ENCODE measurements around the gene EXT2.

The EXT2 gene

GRCh38 chr11:44281151-44281550, 185.7 kb downstream of the EXT2 start:
- TF ChIP-seq ZFX (IDR thresholded peaks at IDR 0.05) = no peak
- TF ChIP-seq, protein P1, sequence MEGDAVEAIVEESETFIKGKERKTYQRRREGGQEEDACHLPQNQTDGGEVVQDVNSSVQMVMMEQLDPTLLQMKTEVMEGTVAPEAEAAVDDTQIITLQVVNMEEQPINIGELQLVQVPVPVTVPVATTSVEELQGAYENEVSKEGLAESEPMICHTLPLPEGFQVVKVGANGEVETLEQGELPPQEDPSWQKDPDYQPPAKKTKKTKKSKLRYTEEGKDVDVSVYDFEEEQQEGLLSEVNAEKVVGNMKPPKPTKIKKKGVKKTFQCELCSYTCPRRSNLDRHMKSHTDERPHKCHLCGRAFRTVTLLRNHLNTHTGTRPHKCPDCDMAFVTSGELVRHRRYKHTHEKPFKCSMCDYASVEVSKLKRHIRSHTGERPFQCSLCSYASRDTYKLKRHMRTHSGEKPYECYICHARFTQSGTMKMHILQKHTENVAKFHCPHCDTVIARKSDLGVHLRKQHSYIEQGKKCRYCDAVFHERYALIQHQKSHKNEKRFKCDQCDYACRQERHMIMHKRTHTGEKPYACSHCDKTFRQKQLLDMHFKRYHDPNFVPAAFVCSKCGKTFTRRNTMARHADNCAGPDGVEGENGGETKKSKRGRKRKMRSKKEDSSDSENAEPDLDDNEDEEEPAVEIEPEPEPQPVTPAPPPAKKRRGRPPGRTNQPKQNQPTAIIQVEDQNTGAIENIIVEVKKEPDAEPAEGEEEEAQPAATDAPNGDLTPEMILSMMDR (conservative IDR thresholded peaks at IDR 0.05) = no peak
- no peak overlapping the region for H3K27ac ChIP-seq

- TF ChIP-seq ZFX (IDR thresholded peaks at IDR 0.05) = no peak
Measured at GRCh38 chr11:44282620-44283019, 187.1 kb downstream of the EXT2 start.

DNA sequence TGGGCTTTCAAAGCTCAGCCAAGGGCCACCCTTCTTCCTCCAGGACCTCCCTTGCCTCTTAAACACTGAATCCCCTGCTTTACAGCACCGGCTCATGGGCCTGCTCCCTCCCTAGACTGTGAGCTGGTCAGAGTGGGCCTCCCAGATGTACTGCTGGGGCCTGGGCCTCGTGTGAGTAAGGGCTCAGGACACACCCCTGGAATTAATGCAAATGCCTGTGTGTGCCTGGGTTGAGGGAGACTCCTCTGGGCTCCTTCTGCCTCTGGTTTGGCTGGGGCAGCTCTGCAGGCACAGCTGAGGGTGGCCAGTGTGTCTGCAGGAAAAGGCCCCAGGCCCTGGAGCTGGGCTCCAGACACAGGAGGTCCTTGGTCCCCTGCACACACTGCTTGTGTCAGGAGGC, 190.3 kb downstream of the EXT2 start:
- H3K27ac ChIP-seq = no peak overlapping the region
- TF ChIP-seq, protein P1 (conservative IDR thresholded peaks at IDR 0.05) = no peak
- TF ChIP-seq ZFX (IDR thresholded peaks at IDR 0.05) = no peak

More at GRCh38 chr11:44282620-44283019, 187.1 kb downstream of the EXT2 start:
- no peak overlapping the region for H3K27ac ChIP-seq

GRCh38 chr11:44286268-44286880, 190.9 kb downstream of the EXT2 start:
- TF ChIP-seq, protein P1 (conservative IDR thresholded peaks at IDR 0.05) = peak; percentile 94
- TF ChIP-seq ZFX (IDR thresholded peaks at IDR 0.05) = no peak
- H3K27ac ChIP-seq = no peak overlapping the region

- H3K27ac ChIP-seq = no peak overlapping the region
- TF ChIP-seq, protein P1 (conservative IDR thresholded peaks at IDR 0.05) = no peak
- TF ChIP-seq ZFX (IDR thresholded peaks at IDR 0.05) = no peak
Measured at GRCh38 chr11:44286911-44287310, 191.4 kb downstream of the EXT2 start.

GRCh38 chr11:44288133-44288526, 192.7 kb downstream of the EXT2 start:
- no peak for TF ChIP-seq ZFX (IDR thresholded peaks at IDR 0.05)
- TF ChIP-seq, protein P1 (conservative IDR thresholded peaks at IDR 0.05) = no peak
- no peak overlapping the region for H3K27ac ChIP-seq

- no peak overlapping the region for H3K27ac ChIP-seq
- no peak for TF ChIP-seq ZFX (IDR thresholded peaks at IDR 0.05)
- TF ChIP-seq, protein P1 (conservative IDR thresholded peaks at IDR 0.05) = no peak
Measured at GRCh38 chr11:44290208-44290607, 194.7 kb downstream of the EXT2 start.

Data from C4-2B (cell line).